Mucosa of stomach (tissue), 1 donor: ENCODE data around the gene MPRIP.

ENCODE experiments used
- H3K27me3 ChIP-seq: one replicate; pipeline ENCODE4 v1.7.0; 2013; ENCODE audit warnings: mild to moderate bottlenecking, low read length; ENCODE audit not compliant: control insufficient read depth, insufficient read depth
- H3K36me3 ChIP-seq: one replicate; pipeline ENCODE4 v1.7.0; 2013; ENCODE audit warnings: low read length; ENCODE audit not compliant: control insufficient read depth, insufficient read depth
- H3K4me1 ChIP-seq: one replicate; pipeline ENCODE4 v1.7.0; 2013; ENCODE audit warnings: mild to moderate bottlenecking, low read length; ENCODE audit not compliant: control insufficient read depth, insufficient read depth
- H3K4me3 ChIP-seq: one replicate; pipeline ENCODE4 v1.7.0; 2013; ENCODE audit warnings: low read length
- H3K9ac ChIP-seq: one replicate; pipeline ENCODE4 v1.7.0; 2013; ENCODE audit warnings: mild to moderate bottlenecking, low read length, moderate library complexity
- H3K9me3 ChIP-seq: one replicate; pipeline ENCODE4 v1.7.0; 2013; ENCODE audit warnings: mild to moderate bottlenecking, low read length, moderate library complexity; ENCODE audit not compliant: control insufficient read depth
- donor health status: Pancreatic carcinoma.

The MPRIP gene

GRCh38 chr17:17236295-17237025 lies 194.2 kb downstream of the MPRIP start:
- no peaks in the 10 kb centered on the region for H3K9me3 ChIP-seq
- H3K4me1 ChIP-seq: peaks cover 16% of the 10 kb centered on the region
- peaks cover 2% of the 10 kb centered on the region for H3K36me3 ChIP-seq
- peak overlapping the region; percentile 99 for H3K9ac ChIP-seq
- no peaks in the 10 kb centered on the region for H3K27me3 ChIP-seq
- peak overlapping the region; percentile 58 for H3K4me3 ChIP-seq

DNA sequence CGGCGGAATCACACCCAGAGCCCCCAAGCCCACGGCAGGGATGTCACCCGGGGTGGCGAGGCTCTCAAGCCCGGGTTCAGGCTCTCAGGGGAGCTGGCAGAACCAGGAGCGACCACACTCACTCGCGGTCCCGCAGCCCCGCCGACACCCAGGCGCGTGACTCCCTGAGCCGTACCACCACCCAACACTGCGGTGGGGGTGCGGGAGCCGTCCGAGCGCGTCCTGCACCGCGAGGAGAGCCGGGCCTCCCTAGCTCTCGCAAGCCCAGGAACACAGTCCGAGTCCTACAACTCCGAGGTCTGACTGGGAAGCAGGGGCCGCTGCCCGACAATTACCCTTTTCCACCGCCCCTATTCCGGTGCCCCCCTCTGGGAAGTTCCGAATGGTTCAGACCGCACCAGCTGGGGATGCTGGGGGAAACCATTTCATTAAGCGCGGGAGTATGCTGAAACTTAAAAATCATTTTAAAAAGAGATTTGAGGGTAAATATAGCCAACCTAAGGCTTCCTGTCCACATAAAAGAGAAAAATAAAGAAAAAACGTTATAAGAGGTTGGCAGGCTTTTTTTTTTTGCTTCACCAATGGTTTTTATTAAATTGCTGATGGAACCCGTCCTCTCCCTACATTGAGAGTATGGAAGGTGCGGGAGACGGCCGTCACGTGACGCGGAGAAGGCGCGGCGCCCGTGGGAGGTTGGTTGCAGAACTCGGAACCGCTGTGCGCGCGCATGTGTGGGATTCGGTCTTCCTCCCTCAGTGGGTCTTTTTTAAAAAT lies 195.0 kb downstream of the MPRIP start, which contains the start of gene FLCN:
TSS of gene FLCN (minus strand) at position 143 of the 774 bp plus-strand sequence. CDS start 9,031 bp downstream, outside the sequence.
- Histone ChIP-seq H3K36me3 (no peaks in the 10 kb centered on the region), H3K4me1 (peaks cover 10% of the 10 kb centered on the region)

DNA sequence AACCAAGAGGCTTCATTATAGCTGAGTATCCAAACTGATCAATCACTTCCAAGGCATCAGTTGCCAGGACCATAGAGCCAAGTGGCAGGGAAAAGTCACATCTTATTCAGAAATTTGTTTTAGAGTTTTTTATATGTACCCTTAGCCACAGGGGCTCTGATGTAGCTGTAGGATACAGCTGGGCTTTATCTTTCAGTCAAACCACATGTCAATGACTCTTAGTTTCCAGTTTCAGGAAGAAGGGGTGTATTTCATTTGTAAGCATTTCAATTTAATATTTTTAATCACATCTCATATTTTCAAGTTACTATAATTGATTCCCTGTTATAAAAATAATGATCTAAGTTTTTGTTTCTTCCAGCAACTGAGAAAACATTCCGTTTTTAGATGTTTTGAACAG lies 197.6 kb downstream of the MPRIP start:
- H3K9me3 ChIP-seq: no peaks in the 10 kb centered on the region
- no peak overlapping the region for H3K4me3 ChIP-seq
- peaks cover 10% of the 10 kb centered on the region for H3K4me1 ChIP-seq

More for the DNA sequence above, 195.0 kb downstream of the MPRIP start, which contains the start of gene FLCN:
- Histone ChIP-seq H3K4me3 (peak within 1 kb of the TSS; percentile 58), H3K27me3 (no peaks in the 10 kb centered on the region), H3K9ac (peak within 1 kb of the TSS; percentile 99), H3K9me3 (no peaks in the 10 kb centered on the region)

GRCh38 chr17:17241656-17242055 lies 199.4 kb downstream of the MPRIP start:
- Histone ChIP-seq H3K9me3 (no peaks in the 10 kb centered on the region), H3K4me1 (no peaks in the 10 kb centered on the region), H3K9ac (no peak overlapping the region), H3K36me3 (no peaks in the 10 kb centered on the region), H3K27me3 (no peaks in the 10 kb centered on the region), H3K4me3 (no peak overlapping the region)

More for the DNA sequence above, 197.6 kb downstream of the MPRIP start:
- Histone ChIP-seq H3K9ac (no peak overlapping the region), H3K27me3 (no peaks in the 10 kb centered on the region), H3K36me3 (no peaks in the 10 kb centered on the region)

- Histone ChIP-seq H3K9me3 (no peaks in the 10 kb centered on the region), H3K9ac (no peak overlapping the region), H3K4me3 (no peak overlapping the region), H3K27me3 (no peaks in the 10 kb centered on the region), H3K4me1 (no peaks in the 10 kb centered on the region), H3K36me3 (no peaks in the 10 kb centered on the region)
Measured at GRCh38 chr17:17242246-17242645, 200.0 kb downstream of the MPRIP start.
